ENCODE results near the gene GREM2. TPM values are rescaled to one million over a fixed set of nuclear protein-coding genes. Genes with fewer than 3 reads are reported as not detected.

The GREM2 gene
- total RNA-seq, 1 experiment from 2014 or later, result not detected

DNA sequence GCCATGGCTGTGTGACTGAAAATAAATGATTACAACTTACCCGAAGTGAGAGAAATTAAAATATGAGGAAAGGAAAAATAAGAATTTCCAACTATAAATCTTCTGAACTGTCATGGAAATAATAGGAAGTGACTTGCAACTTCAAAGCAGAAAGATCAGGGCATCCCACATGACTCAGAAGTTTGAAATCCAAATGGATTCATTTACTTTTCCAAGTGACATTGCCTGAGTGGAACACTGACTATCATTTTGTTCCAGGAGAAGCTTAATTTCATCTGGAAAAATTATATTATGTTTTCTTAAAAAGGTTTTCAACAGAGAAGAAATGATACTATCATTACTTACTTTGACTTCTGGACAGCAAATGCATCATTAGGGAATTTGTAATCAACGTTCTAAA is 110.8 kb downstream of the GREM2 start:
- no peak overlapping the region for H3K4me3 Mint-ChIP-seq
- Histone ChIP-seq H3K18ac (ENCODE audit: insufficient read length, low read depth, low read length) (no peak overlapping the region), H4K20me1 (ENCODE audit: control insufficient read depth, insufficient read depth, insufficient read length) (no peaks in the 10 kb centered on the region), H4K5ac (ENCODE audit: insufficient read length, low read depth, low read length) (no peak overlapping the region), H3K79me2 (ENCODE audit: insufficient read depth, low read length) (no peaks in the 10 kb centered on the region), H3K9me3 (ENCODE audit: control insufficient read depth, low read depth, low read length) (no peaks in the 10 kb centered on the region), H3K4ac (ENCODE audit: low read depth, low read length) (no peak overlapping the region), H2AFZ (ENCODE audit: low read length) (no peak overlapping the region), H4K91ac (ENCODE audit: insufficient read length, low read depth, low read length) (no peak overlapping the region), H3K79me1 (ENCODE audit: insufficient read depth, low read depth, low read length, poor library complexity, severe bottlenecking) (no peaks in the 10 kb centered on the region), H3K27me3 (ENCODE audit: insufficient read depth, low read length) (no peaks in the 10 kb centered on the region; the same call in 1 of the 2 replicates), H2BK120ac (ENCODE audit: low read depth, low read length, poor library complexity, severe bottlenecking) (no peak overlapping the region), H3K56ac (ENCODE audit: insufficient read length, low read depth, low read length) (no peak overlapping the region), H3K4me1 (ENCODE audit: insufficient read depth, low read length) (0 out of 2 replicates have a peak, but pooled peaks cover 5% of the 10 kb centered on the region), H2BK5ac (ENCODE audit: insufficient read length, low read length) (no peak overlapping the region), H3K9ac (ENCODE audit: extremely low read depth, insufficient read length, low read length) (no peak overlapping the region), H4K8ac (replicated peaks; ENCODE audit: insufficient read length, low read depth, low read length) (no peak overlapping the region), H3K23me2 (ENCODE audit: insufficient read length, low read depth, low read length, poor library complexity, severe bottlenecking) (no peaks in the 10 kb centered on the region), H3T11ph (ENCODE audit: low read length) (no peak overlapping the region), H2BK20ac (ENCODE audit: low read depth, low read length, poor library complexity, severe bottlenecking) (no peak overlapping the region), H3K23ac (ENCODE audit: insufficient read length, low read depth, low read length) (no peak overlapping the region), H2BK15ac (ENCODE audit: low read depth, low read length) (no peak overlapping the region), H2AK5ac (ENCODE audit: insufficient read length, low read length) (no peak overlapping the region), H2BK12ac (ENCODE audit: insufficient read length, low read depth, low read length) (no peak overlapping the region), H3K4me2 (ENCODE audit: insufficient read depth, insufficient read length, low read length) (no peak overlapping the region), H3K27ac (ENCODE audit: insufficient read length, low read depth, low read length) (no peak overlapping the region), H3K14ac (ENCODE audit: insufficient read depth, low read length) (no peak overlapping the region)
- TF ChIP-seq CTCF (conservative IDR thresholded peaks at IDR 0.05), result no peak
- WGBS (ENCODE audit: extremely low coverage, insufficient read length, low lambda C conversion rate), result no CpG with 5 or more reads among the region's 2 CpGs
- no peaks in the 10 kb centered on the region for H3K9me3 Mint-ChIP-seq
- peaks cover 0 to 4% of the 10 kb centered on the region in 2 experiments; a peak in 1 of 4 replicates for H3K4me1 Mint-ChIP-seq
- no peaks in the 10 kb centered on the region for H3K27me3 Mint-ChIP-seq (ENCODE audit: low read depth)
- H3K36me3 Mint-ChIP-seq (ENCODE audit: insufficient read depth in 1 of 3, low read depth in 3 of 3), result no peaks in the 10 kb centered on the region
- no peak overlapping the region for H3K27ac Mint-ChIP-seq
- no peak for DNase-seq
